ENCODE data around the gene FOXI3. TPM values are rescaled to one million over a fixed set of nuclear protein-coding genes. Genes with fewer than 3 reads are reported as not detected.
"Not testable (repeated sequence)": the region's sequence is repeated elsewhere in the genome, so short reads cannot be mapped to it uniquely, and the experiment has no call there.

FOXI3 gene
- total RNA-seq, 3 donors from 2014 or later = not detected

DNA sequence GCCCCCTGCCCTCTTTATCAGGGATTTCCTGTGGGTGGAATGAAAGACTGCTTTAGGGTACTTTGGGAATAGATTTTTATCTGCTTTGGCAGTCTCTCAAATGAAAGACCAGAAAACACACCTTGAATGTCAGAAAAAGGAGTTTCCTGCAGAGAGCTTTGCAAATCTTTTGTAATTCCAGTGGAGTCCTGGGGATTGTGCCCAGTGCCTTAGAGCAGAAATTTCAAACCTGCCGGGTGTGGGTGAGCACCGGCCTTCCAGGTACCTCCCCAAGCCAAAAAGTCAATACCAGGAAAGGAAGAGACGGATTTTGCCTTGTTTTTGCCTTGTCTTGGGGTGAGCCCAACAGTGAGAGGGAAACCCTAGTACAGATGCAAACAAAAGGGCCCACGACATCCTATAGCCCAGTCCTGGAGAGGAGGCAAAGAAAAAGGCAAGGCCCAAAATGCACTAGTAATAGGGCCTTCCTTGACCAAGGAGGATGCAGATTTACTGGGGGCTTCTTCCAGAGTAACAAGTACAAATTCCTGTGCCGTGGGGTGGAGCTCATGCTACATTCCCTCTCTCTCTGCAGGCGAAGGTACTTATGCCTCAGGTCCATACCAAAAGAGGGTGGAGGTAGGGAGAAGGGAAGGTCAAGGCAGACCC lies 36.4 kb downstream of the FOXI3 start:
- H3K36me3 ChIP-seq = no peaks in the 10 kb centered on the region
- H3K27ac ChIP-seq = no peak overlapping the region
- intact Hi-C loops (cut with DNase I; ENCODE audit: low total_unique reads) = no loop called here
- no peak overlapping the region for H3K4me3 ChIP-seq
- no peaks in the 10 kb centered on the region for H3K9me3 ChIP-seq
- no peak for DNase-seq (ENCODE audit: low spot score in 2 of 2)
- TF ChIP-seq POLR2AphosphoS5 (IDR thresholded peaks at IDR 0.05) = no peak
- TF ChIP-seq POLR2A (IDR thresholded peaks at IDR 0.05) = no peak
- TF ChIP-seq, protein P1, sequence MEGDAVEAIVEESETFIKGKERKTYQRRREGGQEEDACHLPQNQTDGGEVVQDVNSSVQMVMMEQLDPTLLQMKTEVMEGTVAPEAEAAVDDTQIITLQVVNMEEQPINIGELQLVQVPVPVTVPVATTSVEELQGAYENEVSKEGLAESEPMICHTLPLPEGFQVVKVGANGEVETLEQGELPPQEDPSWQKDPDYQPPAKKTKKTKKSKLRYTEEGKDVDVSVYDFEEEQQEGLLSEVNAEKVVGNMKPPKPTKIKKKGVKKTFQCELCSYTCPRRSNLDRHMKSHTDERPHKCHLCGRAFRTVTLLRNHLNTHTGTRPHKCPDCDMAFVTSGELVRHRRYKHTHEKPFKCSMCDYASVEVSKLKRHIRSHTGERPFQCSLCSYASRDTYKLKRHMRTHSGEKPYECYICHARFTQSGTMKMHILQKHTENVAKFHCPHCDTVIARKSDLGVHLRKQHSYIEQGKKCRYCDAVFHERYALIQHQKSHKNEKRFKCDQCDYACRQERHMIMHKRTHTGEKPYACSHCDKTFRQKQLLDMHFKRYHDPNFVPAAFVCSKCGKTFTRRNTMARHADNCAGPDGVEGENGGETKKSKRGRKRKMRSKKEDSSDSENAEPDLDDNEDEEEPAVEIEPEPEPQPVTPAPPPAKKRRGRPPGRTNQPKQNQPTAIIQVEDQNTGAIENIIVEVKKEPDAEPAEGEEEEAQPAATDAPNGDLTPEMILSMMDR (IDR thresholded peaks at IDR 0.05) = no peak
- H3K27me3 ChIP-seq = no peaks in the 10 kb centered on the region
- no peaks in the 10 kb centered on the region for H3K4me1 ChIP-seq

DNA sequence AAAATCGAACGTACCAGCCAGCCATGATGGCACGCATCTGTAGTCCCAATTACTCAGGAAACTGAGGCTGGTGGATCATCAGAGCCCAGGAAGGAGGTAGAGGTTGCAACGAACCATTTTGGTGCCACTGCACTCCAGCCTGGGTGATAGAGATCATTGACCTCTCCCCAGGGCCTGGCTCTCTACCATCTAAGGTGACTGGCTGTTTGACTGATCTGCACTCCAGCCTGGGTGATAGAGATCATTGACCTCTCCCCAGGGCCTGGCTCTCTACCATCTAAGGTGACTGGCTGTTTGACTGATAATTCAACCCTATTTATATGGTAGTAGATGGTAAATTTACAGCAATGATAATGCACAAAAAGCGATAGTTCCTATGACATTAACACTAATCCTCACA lies 43.6 kb downstream of the FOXI3 start:
- intact Hi-C loops (cut with DNase I; ENCODE audit: low total_unique reads); H3K9me3 ChIP-seq; H3K27ac ChIP-seq; H3K36me3 ChIP-seq; H3K4me1 ChIP-seq; H3K4me3 ChIP-seq; DNase-seq (ENCODE audit: low spot score in 2 of 2); H3K27me3 ChIP-seq: not testable (repeated sequence)

DNA sequence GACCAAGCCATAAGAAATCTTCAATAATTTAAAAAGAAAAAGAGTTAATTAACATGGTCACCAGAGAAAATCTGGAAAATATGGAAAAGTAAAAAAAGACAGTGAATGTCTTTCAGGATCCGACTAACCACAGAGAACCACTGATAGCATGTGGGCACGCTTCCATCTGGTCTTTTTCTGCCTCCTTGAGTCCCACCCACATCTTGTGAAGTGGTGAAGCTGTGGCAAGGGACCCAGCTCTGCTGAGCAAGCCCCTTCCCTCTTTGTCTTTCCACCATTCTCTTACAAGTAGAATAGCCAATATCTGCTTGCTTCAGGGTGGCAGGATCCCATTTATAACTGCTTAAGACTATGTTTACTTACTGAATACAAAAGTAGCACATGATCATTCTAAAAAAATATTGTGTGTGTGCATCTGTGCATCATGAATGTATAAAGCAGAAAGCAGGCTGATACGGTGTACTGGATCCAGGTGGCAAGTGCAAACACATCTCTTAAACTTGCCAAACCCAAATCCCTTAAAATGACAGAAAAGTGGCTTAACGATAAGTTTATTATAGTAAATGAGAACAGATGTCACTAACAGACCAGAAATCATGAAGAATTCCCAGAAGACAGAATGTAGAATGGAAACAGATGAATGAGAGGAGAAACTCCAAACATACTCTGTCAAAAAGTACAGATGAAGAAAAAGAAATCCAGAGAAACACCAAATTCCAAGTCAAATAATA lies 52.3 kb downstream of the FOXI3 start:
- TF ChIP-seq POLR2AphosphoS5 (IDR thresholded peaks at IDR 0.05) (no peak), POLR2A (IDR thresholded peaks at IDR 0.05) (no peak)
- TF ChIP-seq, protein P1 (IDR thresholded peaks at IDR 0.05) = no peak
- intact Hi-C loops (cut with DNase I; ENCODE audit: low total_unique reads) = no loop called here
- H3K4me1 ChIP-seq = no peaks in the 10 kb centered on the region
- no peak overlapping the region for H3K4me3 ChIP-seq
- DNase-seq (ENCODE audit: low spot score in 2 of 2) = no peak
- H3K9me3 ChIP-seq = no peaks in the 10 kb centered on the region
- no peak overlapping the region for H3K27ac ChIP-seq
- no peaks in the 10 kb centered on the region for H3K27me3 ChIP-seq
- H3K36me3 ChIP-seq = no peaks in the 10 kb centered on the region

DNA sequence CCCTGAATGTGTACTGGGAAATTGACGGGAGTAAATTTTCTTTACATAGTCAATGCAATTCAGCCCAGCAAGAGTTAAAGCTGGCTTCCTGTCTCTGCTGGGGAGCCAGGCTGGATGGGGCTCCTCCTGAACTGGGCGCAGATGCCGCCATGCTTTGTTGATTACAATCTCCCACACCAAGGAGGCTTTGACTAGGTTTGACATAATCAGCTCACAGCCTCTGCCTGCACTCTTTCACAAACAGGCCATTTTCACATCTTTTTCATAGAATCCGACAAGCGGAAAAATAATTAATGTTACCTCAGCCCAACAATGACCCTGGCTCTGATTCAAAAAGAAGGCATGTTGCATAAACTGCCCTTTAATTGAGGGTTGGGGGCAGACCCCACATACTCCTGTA lies 54.3 kb downstream of the FOXI3 start:
- Histone ChIP-seq H3K36me3 (no peaks in the 10 kb centered on the region), H3K9me3 (no peaks in the 10 kb centered on the region), H3K4me1 (no peaks in the 10 kb centered on the region), H3K27ac (no peak overlapping the region), H3K27me3 (no peaks in the 10 kb centered on the region), H3K4me3 (no peak overlapping the region)
- no peak for DNase-seq (ENCODE audit: low spot score in 2 of 2)
- TF ChIP-seq, protein P1 (IDR thresholded peaks at IDR 0.05) = no peak
- TF ChIP-seq POLR2AphosphoS5 (IDR thresholded peaks at IDR 0.05) (no peak), POLR2A (IDR thresholded peaks at IDR 0.05) (no peak)
- intact Hi-C loops (cut with DNase I; ENCODE audit: low total_unique reads) = no loop called here

Other genes with a start within 250 kb of the FOXI3 start
- 10 to 100 TPM; 18.1 to 39.1 (median 34.4) TPM for gene EIF2AK3, start 174.8 kb upstream of the FOXI3 start, total RNA-seq
- 10 to 100 TPM in 2 of 3 donors, 1 to 10 TPM in 1; 9.9 to 15.4 (median 10.4) TPM for gene RPIA, start 239.0 kb upstream of the FOXI3 start, total RNA-seq